Brain microvascular endothelial cell (primary cell): ENCODE measurements around the gene FAM228B.

Source experiments
- DNase-seq: peaks from one replicate; pipeline ENCODE4 v3.0.0-alpha.2; 2020
- H3K27ac ChIP-seq: fragments of 250-450 bp; sonication (Bioruptor Pico); 2 replicates; pipeline ENCODE4 v1.5.1; 2020; ENCODE audit warnings: mild to moderate bottlenecking, moderate library complexity
- H3K27me3 ChIP-seq: fragments of 250-450 bp; sonication (Bioruptor Pico); replicated peaks from 2 replicates; pipeline ENCODE4 v1.5.1; 2020; ENCODE audit warnings: mild to moderate bottlenecking
- H3K36me3 ChIP-seq: fragments of 250-450 bp; sonication (Bioruptor Pico); replicated peaks from 2 replicates; pipeline ENCODE4 v1.5.1; 2020; ENCODE audit warnings: mild to moderate bottlenecking
- H3K4me3 ChIP-seq: 2 replicates; pipeline ENCODE4 v1.5.1; 2011; ENCODE audit warnings: low read depth, mild to moderate bottlenecking, control low read depth, low read length, moderate library complexity
- CTCF ChIP-seq: IDR thresholded peaks from 2 replicates; pipeline ENCODE4 v1.5.1; 2011; ENCODE audit warnings: low read depth, mild to moderate bottlenecking, moderate library complexity, low read length, control low read depth, inconsistent platforms; ENCODE audit errors: missing control alignments
- in situ Hi-C: cut with HindIII; loops from 2 replicates; pipeline ENCODE4 v1.10.0; 2017; ENCODE audit warnings: low sequenced_read_pairs, low pct_ligation_motif_present

The FAM228B gene

GRCh38 chr2:24121066-24121465, 2.2 kb upstream of the FAM228B start:
- Histone ChIP-seq H3K27ac (no peak overlapping the region), H3K36me3 (no peaks in the 10 kb centered on the region), H3K27me3 (no peaks in the 10 kb centered on the region), H3K4me3 (no peak overlapping the region)
- TF ChIP-seq CTCF, result no peak
- no peak for DNase-seq
- in situ Hi-C loops, result no loop called here

GRCh38 chr2:24121469-24121868, 1.8 kb upstream of the FAM228B start:
- Histone ChIP-seq H3K27me3 (no peaks in the 10 kb centered on the region), H3K36me3 (no peaks in the 10 kb centered on the region), H3K4me3 (no peak overlapping the region), H3K27ac (no peak overlapping the region)
- in situ Hi-C loops, result no loop called here
- TF ChIP-seq CTCF, result no peak
- no peak for DNase-seq

GRCh38 chr2:24122366-24123194, 689 bp upstream of the FAM228B start:
- Histone ChIP-seq H3K4me3 (peak overlapping the region; percentile 88), H3K36me3 (no peaks in the 10 kb centered on the region), H3K27me3 (no peaks in the 10 kb centered on the region), H3K27ac (peak overlapping the region; percentile 71)
- no peak for TF ChIP-seq CTCF
- no peak for DNase-seq
- in situ Hi-C loops, result no loop called here

DNA sequence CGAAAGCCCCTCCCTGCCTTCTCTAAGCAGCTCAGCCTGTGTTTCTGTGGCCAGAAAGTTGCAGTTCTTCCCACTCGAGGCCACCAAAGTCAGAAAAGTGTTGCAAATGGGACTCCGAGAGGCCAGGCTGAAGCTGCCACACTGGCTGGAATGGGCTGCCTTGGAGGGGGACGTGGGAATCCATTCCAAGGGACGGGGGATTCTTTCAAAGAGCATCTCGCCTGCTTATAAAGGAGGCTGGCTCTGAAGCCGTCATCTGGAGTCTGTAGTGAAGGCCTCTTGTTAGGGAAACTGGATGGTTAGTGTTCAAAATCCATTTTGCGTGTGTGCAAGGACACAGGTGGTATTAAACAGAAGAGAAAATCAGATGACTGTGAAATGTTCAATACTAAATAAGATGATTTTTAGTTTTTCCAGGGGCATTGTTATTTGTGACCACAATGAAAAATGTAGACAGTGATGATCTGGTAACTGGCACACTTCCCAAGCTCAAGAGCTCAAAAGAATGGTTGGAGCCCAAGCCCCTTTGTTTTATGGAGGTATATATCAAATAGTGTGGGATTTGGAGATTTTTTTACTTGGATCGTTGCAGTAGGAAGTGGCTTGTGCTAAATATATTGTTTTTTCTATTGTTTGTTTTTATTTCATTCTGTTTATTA, 782 bp downstream of the FAM228B start:
- H3K27ac ChIP-seq, result peak overlapping the region; percentile 71
- H3K36me3 ChIP-seq, result no peaks in the 10 kb centered on the region
- H3K4me3 ChIP-seq, result peak overlapping the region; percentile 88
- no peak for TF ChIP-seq CTCF
- DNase-seq, result peak; percentile 30
- H3K27me3 ChIP-seq, result no peaks in the 10 kb centered on the region
- in situ Hi-C loops, result no loop called here

- Histone ChIP-seq H3K36me3 (no peaks in the 10 kb centered on the region), H3K27ac (no peak overlapping the region), H3K27me3 (no peaks in the 10 kb centered on the region), H3K4me3 (no peak overlapping the region)
- in situ Hi-C loops, result no loop called here
- no peak for TF ChIP-seq CTCF
- DNase-seq, result no peak
Observed at GRCh38 chr2:24125956-24126355, 2.7 kb downstream of the FAM228B start.
